HG03066 (cell line): Measurements from ENCODE around the gene GIMAP6.
"Not testable (repeated sequence)": the region's sequence is repeated elsewhere in the genome, so short reads cannot be mapped to it uniquely, and the experiment has no call there.

Experiments used
- ATAC-seq: cut with Tn5 transposase; IDR thresholded peaks from one replicate; pipeline ENCODE4 v1.9.1; 2021; ENCODE audit warnings: low read depth; ENCODE audit not compliant: unreplicated experiment

The GIMAP6 gene

GRCh38 chr7:150631866-150632864 lies at the start of gene GIMAP6:
Gene GIMAP6 (minus strand): TSS chr7:150632385. CDS start chr7:150630142, 2,243 bp downstream.
- peak; percentile 79 for ATAC-seq

GRCh38 chr7:150680364-150680763 lies 48.2 kb upstream of the GIMAP6 start:
- ATAC-seq = not testable (repeated sequence)

- ATAC-seq = not testable (repeated sequence)
Observed at GRCh38 chr7:150678601-150679000, 46.4 kb upstream of the GIMAP6 start.

GRCh38 chr7:150676854-150677253 lies 44.7 kb upstream of the GIMAP6 start:
- not testable (repeated sequence) for ATAC-seq

- ATAC-seq = not testable (repeated sequence)
Observed at GRCh38 chr7:150676276-150676675, 44.1 kb upstream of the GIMAP6 start.

GRCh38 chr7:150675714-150676113 lies 43.5 kb upstream of the GIMAP6 start:
- ATAC-seq = no peak

GRCh38 chr7:150671798-150672585 lies 39.8 kb upstream of the GIMAP6 start:
- not testable (repeated sequence) for ATAC-seq

- no peak for ATAC-seq
Observed at GRCh38 chr7:150668977-150669376, 36.8 kb upstream of the GIMAP6 start.

GRCh38 chr7:150668472-150668911 lies 36.3 kb upstream of the GIMAP6 start:
- peak; percentile 83 for ATAC-seq

GRCh38 chr7:150666412-150666811 lies 34.2 kb upstream of the GIMAP6 start:
- ATAC-seq = no peak

- no peak for ATAC-seq
Observed at GRCh38 chr7:150665896-150666295, 33.7 kb upstream of the GIMAP6 start.

- no peak for ATAC-seq
Observed at GRCh38 chr7:150665089-150665748, 33.0 kb upstream of the GIMAP6 start.

GRCh38 chr7:150663802-150664494 lies 31.8 kb upstream of the GIMAP6 start:
- ATAC-seq = no peak

- ATAC-seq = not testable (repeated sequence)
Observed at GRCh38 chr7:150662821-150663220, 30.6 kb upstream of the GIMAP6 start.

- no peak for ATAC-seq
Observed at GRCh38 chr7:150660939-150661613, 28.9 kb upstream of the GIMAP6 start.

GRCh38 chr7:150657526-150657925 lies 25.3 kb upstream of the GIMAP6 start:
- ATAC-seq = no peak

GRCh38 chr7:150656047-150656446 lies 23.9 kb upstream of the GIMAP6 start:
- ATAC-seq = no peak

- no peak for ATAC-seq
Observed at GRCh38 chr7:150654692-150655091, 22.5 kb upstream of the GIMAP6 start.

- no peak for ATAC-seq
Observed at GRCh38 chr7:150649080-150649385, 16.8 kb upstream of the GIMAP6 start.
